Measurements from ENCODE around the gene TGFBRAP1. TPM values are rescaled to one million over a fixed set of nuclear protein-coding genes. Genes with fewer than 3 reads are reported as not detected.

The TGFBRAP1 gene
- total RNA-seq, 1 donor from 2014 or later = 13.7 TPM

GRCh38 chr2:105220604-105221003, 108.9 kb downstream of the TGFBRAP1 start:
- FAIRE-seq = no peak
- Histone ChIP-seq H3K36me3 (ENCODE audit: control insufficient read depth, insufficient read depth, low read length) (no peaks in the 10 kb centered on the region), H3K27me3 (ENCODE audit: control insufficient read depth, insufficient read depth, low read length) (no peaks in the 10 kb centered on the region), H3K4me3 (ENCODE audit: low read depth, low read length) (no peak overlapping the region)
- DNase-seq (ENCODE audit: low read depth) = no peak
- no peak for TF ChIP-seq CTCF (IDR thresholded peaks at IDR 0.05; ENCODE audit: insufficient read depth, low read length, severe bottlenecking)

- H3K4me3 ChIP-seq (ENCODE audit: low read depth, low read length) = no peak overlapping the region
- H3K36me3 ChIP-seq (ENCODE audit: control insufficient read depth, insufficient read depth, low read length) = no peaks in the 10 kb centered on the region
- FAIRE-seq (no peak), DNase-seq (ENCODE audit: low read depth) (no peak)
- TF ChIP-seq CTCF (IDR thresholded peaks at IDR 0.05; ENCODE audit: insufficient read depth, low read length, severe bottlenecking) = no peak
- no peaks in the 10 kb centered on the region for H3K27me3 ChIP-seq (ENCODE audit: control insufficient read depth, insufficient read depth, low read length)
These were observed 113.8 kb downstream of the TGFBRAP1 start for GRCh38 chr2:105215586-105216192.

Other genes with a start within 250 kb of the TGFBRAP1 start
- not detected in 2 replicates for gene GPR45, start 88.0 kb downstream of the TGFBRAP1 start, total RNA-seq
- gene C2orf49, start 7.8 kb upstream of the TGFBRAP1 start, total RNA-seq = 25.6 and 28.2 TPM in 2 replicates
- gene FHL2, start 69.3 kb upstream of the TGFBRAP1 start, total RNA-seq = 67.2 and 76.9 TPM in 2 replicates

All from bronchial epithelial cell (primary cell).